Measurements from ENCODE around the gene PRXL2A. TPM values are rescaled to one million over a fixed set of nuclear protein-coding genes. Genes with fewer than 3 reads are reported as not detected.

PRXL2A gene
- total RNA-seq, 1 donor from 2014 or later, result 117 TPM

DNA sequence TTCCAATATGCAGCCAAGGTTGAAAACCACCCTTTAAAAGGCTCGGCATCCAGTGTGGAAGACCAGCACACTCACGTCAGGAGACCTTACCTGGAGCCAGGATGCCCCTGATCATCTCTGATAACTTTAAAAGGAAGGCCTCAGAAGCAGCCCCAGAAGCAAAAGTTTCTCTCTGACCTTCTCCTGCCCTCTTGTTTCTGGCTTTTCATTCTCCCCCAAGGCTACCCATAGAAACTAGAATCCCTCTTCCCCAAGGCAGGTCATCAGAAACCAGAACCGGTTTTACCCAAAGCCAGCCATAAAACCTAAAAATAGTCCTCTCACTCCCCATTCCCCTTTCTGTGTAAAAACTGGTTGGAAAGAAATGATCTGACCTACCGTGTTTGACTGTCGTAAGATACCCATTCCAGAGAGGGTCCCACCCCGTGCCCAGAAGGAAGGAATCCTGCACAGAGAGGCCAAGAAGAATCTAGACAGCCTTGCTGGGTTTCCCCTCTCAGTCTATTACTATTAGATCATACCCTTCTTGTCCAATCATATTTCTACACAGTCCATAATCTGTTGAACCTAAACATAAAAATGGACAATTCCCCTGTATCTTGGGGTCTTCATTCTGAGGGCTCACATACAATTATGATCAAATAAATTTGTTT, 28.2 kb downstream of the PRXL2A start:
- no peak for ATAC-seq
- intact Hi-C loops (cut with DNase I), result loop anchor here (10.0 kb wide), 1 partner anchor 52 kb away; no protein-coding TSS in a partner anchor
- DNase-seq (ENCODE audit: low spot score), result no peak

DNA sequence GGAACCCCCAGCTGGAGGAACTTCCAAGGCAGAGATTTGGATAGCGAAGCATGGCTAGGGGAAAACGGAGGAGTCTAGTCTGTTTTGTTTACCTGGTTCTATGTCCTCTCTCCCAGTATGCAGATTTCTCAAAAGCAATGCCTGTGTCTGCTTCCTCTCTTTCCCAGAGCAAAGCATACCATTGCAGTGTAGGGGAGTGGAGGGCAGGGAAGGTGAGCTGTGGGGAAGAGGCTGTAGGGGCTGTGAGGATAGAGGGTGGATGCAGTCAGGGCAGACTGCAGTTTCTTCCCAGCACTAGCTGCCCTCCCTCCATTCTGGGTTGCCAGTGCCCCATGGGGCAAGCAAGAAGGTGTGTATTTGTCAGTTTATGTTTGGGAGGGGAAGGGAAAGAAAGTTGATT, 28.9 kb downstream of the PRXL2A start:
- no peak for DNase-seq (ENCODE audit: low spot score)
- intact Hi-C loops (cut with DNase I), result loop anchor here (10.0 kb wide), 1 partner anchor 52 kb away; no protein-coding TSS in a partner anchor
- peak; percentile 38 for ATAC-seq

DNA sequence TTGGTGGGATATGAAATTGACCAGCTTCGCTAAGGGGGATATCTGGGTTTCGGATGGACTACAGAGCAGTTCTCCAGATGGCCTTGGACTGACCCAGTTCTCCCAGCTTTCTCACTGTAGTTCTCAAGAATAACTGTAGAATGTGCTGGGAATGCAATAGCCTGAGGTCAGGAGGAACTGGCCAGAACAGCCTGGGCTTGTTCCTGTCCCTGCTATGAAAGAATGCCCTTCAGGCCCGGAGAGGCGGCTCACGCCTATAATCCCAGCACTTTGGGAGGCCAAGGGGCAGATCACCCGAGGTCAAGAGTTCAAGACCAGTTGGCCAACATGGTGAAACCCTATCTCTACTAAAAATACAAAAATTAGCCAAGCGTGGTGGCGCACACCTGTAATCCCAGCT, 33.5 kb downstream of the PRXL2A start:
- no peak for ATAC-seq
- no peak for DNase-seq (ENCODE audit: low spot score)
- intact Hi-C loops (cut with DNase I), result no loop called here

DNA sequence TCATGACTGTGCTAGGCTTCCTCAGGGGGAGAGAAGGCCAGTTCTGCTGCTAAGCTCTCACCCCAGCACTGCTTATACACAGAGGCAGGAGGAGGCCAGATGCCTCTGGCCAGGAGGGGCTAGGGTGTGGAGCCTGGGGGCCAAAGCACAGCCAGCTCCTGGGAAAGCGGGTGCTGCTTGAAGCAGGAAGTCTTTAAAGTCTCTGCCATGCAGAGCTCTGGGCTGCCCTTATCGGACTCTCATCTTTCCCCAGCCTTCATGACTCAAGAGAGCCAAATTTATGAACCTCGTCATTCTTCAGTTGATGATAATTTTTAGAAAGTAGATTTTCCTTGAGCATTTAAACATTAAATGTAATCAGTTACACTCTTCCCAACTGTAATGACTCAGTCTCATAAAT, 34.5 kb downstream of the PRXL2A start:
- no peak for DNase-seq (ENCODE audit: low spot score)
- no peak for ATAC-seq
- intact Hi-C loops (cut with DNase I), result no loop called here

DNA sequence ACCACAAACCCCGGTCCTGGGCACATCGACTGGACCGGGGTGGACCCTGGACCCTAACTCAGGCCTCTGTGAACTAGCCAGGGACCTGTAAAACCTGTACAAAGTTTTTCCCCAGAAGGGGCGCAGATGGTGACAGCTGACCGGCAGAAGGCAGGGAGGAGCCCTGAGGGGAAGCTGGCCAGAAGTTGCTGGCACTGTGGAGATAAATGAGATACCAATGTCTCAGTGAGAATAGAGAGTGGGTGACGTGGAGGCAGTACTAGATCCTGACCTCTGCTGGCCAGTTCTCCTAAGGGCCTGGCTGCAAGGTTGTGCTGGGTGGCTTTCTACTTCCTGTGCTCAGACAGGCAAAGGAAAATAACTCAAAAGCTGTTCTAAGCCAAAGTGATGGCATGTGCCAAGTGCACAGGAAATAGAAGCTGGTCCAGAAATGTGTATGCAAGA, 35.2 kb downstream of the PRXL2A start:
- no peak for DNase-seq (ENCODE audit: low spot score)
- intact Hi-C loops (cut with DNase I), result no loop called here
- peak; percentile 72 for ATAC-seq

DNA sequence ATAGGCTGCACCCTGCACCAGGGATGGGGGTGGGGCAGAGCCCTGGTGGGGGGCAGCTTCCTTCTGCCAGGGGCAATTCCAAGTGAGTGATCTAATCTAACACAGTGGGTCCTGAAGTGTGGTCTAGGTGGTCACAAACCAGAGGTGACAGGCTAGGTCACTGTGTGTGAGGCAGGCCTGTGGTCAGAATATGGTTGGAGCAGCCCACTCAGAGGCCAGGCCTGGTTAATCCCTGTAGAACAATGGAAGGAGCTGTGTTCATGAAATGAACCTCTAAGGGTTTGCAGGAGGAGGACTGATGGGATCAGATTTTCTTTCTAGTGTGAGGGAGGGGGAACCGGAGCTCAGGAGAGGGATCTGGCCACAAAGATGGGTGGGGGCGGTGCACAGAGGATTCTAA, 35.8 kb downstream of the PRXL2A start:
- DNase-seq (ENCODE audit: low spot score) (no peak), ATAC-seq (peak; percentile 14)
- intact Hi-C loops (cut with DNase I), result no loop called here

DNA sequence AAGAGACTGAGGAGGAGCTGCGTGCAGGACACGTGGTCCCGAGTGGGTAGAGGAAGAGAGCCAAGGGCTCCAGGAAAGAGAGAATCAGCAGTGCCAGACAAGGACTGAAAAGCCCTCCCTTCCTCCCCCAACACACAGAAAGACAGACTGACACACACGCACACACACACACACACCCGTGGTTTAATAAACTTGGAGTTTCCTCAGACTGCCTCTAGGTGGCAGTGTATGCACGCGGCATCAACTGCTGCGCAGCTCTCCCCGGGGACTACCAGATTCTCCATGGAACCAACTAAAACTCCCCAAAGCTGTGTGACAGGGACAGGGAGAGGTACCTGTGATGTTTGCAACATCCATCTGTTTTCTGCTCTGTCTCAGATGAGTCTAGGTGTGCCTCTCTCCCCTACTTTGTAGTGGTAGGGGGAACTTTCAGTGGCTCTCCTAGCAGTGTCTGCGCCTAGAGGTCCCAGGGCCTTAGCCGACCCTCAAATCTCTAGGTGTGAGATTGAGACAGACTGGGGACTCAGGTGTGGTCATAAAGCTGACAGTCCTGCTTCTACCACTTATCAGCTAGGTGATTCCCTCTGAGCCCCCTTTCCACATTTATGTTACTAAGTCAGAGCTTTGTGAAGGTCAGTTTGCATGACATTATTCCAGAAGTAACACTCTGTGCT, 36.4 kb downstream of the PRXL2A start:
- ATAC-seq, result peak; percentile 92
- intact Hi-C loops (cut with DNase I), result no loop called here
- no peak for DNase-seq (ENCODE audit: low spot score)

DNA sequence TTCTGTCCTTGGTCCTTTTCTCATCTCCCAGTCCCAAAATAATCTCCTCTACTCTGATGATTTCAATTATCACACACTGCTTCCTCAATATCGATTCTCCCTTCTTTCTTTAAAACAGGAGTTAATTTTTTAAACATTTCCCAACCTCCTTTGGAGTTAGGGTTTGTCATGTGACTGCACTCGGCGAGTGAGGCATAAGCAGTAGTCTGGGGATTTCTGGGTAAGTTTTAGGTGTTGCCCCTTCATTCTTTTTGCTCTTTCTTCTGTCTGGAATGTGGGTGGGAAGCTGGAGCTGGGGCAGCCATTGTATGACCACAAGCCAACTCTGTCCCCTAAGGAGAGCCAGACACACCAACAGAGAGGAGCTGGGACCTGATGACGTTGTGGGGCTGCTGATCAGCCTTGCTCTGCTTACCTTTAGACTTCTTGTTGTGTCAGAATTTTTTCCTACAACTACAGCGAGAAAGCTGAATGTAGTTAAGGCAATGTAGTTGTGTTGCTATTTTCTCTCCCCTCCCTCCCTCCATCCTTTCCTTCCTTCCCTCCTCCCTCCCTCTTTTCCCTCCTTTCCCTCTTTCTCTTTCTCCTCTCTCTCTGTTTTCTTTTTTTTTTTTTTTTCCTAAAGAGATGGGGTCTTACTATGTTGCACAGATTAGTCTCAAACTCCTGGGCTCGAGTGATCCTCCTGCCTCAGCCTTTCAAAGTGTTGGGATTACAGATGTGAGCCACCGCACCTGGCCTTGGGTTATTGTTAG, 39.3 kb downstream of the PRXL2A start:
- no peak for ATAC-seq
- no peak for DNase-seq (ENCODE audit: low spot score)
- intact Hi-C loops (cut with DNase I), result no loop called here

DNA sequence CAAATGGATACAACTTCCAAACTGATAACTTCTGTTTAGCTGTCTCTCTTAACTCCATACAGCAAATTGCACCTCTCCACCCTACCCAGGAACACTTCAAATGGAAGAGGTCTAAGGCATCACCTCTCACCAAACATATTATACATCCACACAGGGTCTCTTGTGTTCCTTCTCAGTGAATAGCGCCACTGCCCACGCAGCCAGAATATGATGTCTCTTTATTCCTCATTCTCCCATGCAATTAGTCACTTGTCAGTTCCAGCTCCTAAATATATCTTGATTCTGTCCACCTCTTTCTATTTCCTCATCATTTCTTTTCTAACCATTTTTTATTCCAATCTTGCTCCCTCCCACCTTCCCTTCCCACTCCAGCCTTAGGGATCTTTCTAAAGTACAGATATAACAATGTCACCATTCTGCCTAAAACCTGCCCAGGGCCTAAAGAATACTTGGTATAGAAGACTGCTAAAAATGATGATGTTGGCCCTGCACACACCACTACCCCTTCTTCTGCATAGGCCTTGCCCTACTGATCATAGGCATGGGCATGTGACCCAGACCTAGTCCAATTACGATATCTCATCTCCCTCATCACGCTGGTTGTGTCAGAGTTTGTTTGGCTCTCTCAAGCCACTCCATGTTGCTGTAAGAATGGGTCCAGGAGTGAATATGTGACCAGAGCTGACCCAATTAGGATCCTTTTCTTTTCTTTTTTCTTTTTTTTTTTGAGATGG, 40.0 kb downstream of the PRXL2A start:
- DNase-seq (ENCODE audit: low spot score), result no peak
- ATAC-seq, result no peak
- intact Hi-C loops (cut with DNase I), result no loop called here

DNA sequence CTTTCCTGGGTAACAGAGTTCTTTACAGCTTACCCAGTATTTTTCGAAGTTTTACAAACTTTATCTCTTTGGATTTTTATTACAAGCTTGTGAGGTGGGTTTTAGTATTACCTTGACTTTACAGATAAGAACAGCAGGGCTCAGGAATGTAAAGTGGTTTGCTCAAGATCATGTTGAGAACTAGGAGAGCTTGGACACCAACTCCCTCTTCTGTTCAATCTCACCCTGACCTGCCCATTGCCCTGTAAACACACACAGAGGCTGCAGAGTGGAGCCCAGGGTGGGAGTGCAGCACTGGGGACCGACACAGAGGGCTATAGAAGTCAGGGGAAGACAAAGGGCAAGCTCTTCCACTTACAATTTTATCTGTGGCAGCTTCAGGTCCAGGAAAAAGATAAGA, 41.2 kb downstream of the PRXL2A start:
- DNase-seq (ENCODE audit: low spot score), result no peak
- intact Hi-C loops (cut with DNase I), result no loop called here
- no peak for ATAC-seq

DNA sequence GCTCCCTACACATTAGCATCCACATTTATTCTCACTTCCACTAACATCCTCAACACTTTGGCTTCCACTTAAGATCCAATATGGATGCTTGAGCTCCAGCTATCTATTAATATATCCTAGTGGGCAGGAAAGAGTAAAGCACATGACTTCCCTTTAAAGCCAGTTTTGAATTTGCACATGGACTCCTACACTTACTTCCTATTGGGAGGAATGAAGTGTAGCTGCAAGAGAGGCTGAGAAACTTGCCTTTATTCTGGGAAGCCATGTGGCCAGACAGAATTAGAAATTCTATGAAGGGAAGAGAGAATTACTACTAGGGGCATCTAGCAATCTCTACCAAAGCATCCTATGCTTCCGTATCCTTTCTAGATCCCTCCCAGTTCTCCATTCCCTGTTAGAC, 42.8 kb downstream of the PRXL2A start:
- ATAC-seq (no peak), DNase-seq (ENCODE audit: low spot score) (no peak)
- intact Hi-C loops (cut with DNase I), result no loop called here

DNA sequence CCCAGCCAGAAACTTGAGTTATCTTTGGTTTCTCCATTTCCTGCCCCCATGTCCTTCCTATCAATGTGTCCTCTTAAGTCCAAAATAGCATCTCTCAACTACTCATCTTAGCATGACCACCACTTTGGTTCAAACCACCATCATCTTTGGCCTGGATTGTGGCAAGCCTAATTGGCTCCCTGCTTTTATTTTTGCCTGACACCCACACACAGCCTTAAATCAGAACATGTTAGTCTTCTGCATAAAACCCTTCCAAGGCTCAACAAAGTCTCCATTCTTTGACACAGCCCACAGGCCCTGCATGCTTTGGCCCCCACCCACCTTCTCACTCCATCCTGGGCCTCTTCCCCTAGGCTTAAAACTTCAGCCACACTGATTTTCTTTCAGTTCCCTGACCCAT, 43.7 kb downstream of the PRXL2A start:
- intact Hi-C loops (cut with DNase I), result no loop called here
- no peak for DNase-seq (ENCODE audit: low spot score)
- ATAC-seq, result no peak

DNA sequence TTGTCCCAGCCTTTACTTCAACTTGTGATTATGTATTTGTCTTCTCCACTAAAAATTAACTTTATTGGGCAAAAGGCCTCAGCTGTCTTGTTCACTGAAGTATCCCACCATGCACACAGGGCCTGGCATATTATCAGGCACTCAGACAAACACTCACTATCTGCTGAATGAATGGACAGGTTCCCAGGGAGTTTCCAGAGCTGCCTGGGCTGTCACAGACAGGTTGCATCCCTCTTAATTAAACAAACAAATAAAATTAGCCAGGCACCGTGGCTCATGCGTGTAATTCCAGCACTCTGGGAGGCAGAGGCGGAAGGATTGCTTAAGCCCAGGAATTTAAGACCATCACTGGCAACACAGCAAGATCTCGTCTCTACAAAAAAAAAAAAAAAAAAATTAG, 44.3 kb downstream of the PRXL2A start:
- intact Hi-C loops (cut with DNase I), result no loop called here
- DNase-seq (ENCODE audit: low spot score) (no peak), ATAC-seq (no peak)

DNA sequence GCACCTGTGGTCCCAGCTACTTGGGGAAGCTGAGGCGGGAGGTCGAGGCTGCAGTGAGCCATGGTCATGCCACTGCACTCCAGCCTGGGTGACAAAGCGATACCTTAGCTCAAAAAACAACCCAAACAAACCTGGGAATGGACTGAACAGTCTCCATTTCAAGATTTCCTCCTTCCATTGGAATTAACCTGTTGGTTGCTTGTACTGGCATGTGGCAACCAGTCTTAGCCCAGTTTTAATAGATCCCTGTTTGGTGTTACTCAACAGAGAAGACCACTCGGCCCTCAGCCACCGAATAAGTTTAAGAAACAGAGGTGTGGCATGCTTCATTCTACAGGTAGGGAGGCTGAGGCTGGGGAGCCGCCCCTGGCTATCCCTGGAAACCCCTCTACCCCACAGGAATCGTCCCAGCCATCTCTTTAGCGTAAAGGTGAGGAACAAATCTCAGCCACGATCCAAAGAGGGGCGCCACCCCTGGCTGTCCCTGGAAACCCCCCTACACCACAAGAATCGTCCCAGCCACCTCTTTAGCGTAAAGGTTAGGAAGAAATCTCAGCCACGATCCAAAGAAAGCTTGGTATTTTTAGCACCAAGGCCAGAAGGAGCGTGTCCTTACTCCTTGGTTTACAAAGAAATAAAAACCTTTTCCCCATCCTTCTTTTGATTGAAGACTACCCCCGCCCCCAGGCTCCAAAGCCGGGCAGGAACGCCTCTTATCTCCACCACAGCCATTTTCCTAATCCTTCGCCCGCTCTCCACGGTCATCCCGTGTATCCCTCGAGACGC, 44.9 kb downstream of the PRXL2A start:
- ATAC-seq (no peak), DNase-seq (ENCODE audit: low spot score) (no peak)
- intact Hi-C loops (cut with DNase I), result no loop called here

DNA sequence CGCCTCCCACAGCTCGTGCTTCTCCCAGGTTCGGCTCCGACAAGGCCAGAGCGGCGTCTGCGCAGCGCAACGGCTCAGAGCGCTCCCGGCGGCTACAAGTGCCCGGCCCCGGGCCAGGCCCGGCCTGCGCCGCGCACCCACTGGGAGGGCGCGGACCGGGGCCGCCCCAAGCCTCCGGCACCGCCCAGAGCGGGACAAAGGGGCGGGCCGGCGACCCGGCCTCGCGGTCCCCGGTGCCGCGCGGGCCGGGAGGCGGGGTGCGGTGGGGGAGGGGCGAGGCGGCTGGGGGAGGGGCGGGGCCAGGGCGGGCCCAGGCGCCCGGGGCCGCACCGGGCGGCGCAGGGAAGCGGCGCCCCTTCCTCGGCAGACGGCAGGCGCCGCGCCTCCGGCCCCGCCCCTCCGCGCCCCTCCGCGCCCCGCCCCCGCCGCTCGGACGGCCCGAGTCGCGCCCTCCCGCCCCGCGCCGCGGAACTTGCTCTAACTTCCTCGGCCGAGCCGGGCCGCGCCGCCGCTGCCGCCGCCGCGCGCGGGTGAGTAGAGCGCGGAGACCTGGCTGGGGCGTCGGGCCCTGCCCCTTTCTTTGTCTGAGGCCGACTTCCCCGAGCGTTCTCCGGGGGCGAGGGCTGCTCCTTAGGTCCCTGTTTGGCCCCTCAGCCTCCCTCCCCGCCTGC, 45.6 kb downstream of the PRXL2A start, which contains the start of gene TSPAN14:
Gene TSPAN14, plus strand, starts transcription at position 469 of the 671 bp plus-strand sequence. CDS start 34,924 bp downstream, outside the sequence.
- peak; percentile 90 for DNase-seq (ENCODE audit: low spot score)
- peak; percentile 89 for ATAC-seq
- intact Hi-C loops (cut with DNase I), result no loop called here

DNA sequence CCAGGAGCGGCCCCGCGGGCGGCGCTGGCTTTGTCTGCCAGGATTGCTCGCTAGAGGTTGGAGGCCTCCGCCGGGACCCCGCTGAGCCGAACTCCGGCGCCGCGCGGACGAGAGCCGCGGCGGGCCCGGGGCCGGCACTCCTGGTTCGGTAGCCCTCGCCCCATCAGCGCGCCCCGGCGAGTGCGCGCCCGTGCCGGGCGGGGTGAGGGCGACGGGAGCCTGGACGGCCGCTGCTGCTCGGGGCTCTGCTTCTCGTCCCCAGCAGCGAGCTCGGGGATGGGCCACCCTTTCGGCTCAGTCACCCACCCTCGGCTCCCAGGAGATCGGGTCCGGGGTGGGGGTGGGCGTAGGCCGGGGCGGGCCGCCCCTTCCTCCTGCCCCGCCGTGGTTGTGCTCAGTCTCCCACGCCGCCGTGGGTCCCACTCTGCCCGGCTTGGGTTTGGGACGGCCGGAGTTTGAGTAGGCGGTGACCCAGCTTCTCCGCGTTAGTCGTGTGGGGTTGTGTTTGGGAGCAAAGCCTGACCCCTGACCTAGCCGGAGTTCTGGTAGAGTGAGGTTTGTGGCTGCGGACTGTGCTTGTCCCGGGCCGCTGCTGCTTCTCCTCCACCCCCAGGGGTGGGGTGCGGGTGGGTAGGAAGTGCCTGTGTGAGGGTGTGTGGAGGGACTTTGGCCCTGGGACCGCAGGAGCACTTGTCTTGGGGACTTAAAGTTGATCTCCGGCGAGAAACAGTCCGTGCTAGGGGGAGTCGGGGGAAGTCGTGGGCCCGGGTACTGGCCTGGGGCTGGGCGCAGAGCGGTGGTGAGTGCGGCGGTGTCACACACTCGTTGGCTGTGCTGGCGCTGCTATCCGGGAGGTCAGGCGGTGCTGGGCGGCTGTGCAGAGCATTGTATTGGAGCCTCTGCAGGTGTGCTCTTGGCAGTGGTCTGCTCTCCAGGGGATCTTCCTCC, 46.4 kb downstream of the PRXL2A start:
- ATAC-seq (peak; percentile 37), DNase-seq (ENCODE audit: low spot score) (peak; percentile 75)
- intact Hi-C loops (cut with DNase I), result no loop called here

All from sciatic nerve (tissue), 2 donors.